HepG2 (cell line): ENCODE data around the gene AREL1. TPM values are rescaled to one million over a fixed set of nuclear protein-coding genes. Genes with fewer than 3 reads are reported as not detected.

ENCODE experiments used
- ATAC-seq: fragments of 200-7000 bp; cut with Tn5 transposase; 3 replicates; pipeline ENCODE4 v1.9.1; 2020; ENCODE audit warnings: mild to moderate bottlenecking, moderate library complexity
- BruUV-seq: library from RNA; stranded (reverse); fragments of 400-500 nt; replicated peaks from 2 replicates; lab custom pipeline; 2021; lab: Mats Ljungman, UMichigan
- CTCF ChIA-PET: fragments of 300-600 bp; formaldehyde crosslinking; extraction: SDS; loops from one replicate; lab custom pipeline; 2021; ENCODE audit warnings: low total read pairs, inconsistent platforms, low intra/inter-chr PET ratio; lab: Yijun Ruan, JAX
- POLR2A ChIA-PET: fragments of 350-600 bp; sonication (Branson Sonifier 250); formaldehyde crosslinking; loops from one replicate; lab custom pipeline; 2020; ENCODE audit warnings: antibody characterized with exemption, inconsistent platforms; lab: Yijun Ruan, JAX
- DNase-seq: peaks from one replicate; pipeline ENCODE4 v3.0.0-alpha.2; 2015; ENCODE audit warnings: low spot score
- FAIRE-seq: peaks from 3 replicates; lab custom pipeline; 2011; peaks lifted over from hg19 to GRCh38; lab: Jason Lieb, UNC
- H2AFZ ChIP-seq: one replicate; pipeline ENCODE4 v1.6.1; 2011; ENCODE audit warnings: low read length, inconsistent platforms
- H3K27ac ChIP-seq: fragments of 300-600 bp; 3 replicates; pipeline ENCODE4 v1.8.0; 2011; ENCODE audit warnings: mixed run types, mild to moderate bottlenecking, mixed read lengths, low read length, inconsistent platforms; ENCODE audit not compliant: insufficient read depth; ENCODE audit errors: extremely low read length
- H3K27me3 ChIP-seq, 2 experiments: fragments of 200-600 bp in 1 of 2; 2 replicates in 1 of 2; 3 replicates in 1 of 2; pipeline versions ENCODE4 v1.6.0 to v1.8.0; 2011; ENCODE audit warnings: low read length in 2 of 2, mild to moderate bottlenecking in 2 of 2, moderate library complexity in 2 of 2, inconsistent platforms in 1 of 2; ENCODE audit not compliant: insufficient read depth in 2 of 2, control insufficient read depth in 1 of 2
- H3K36me3 ChIP-seq, 2 experiments: fragments of 200-600 bp in 1 of 2; replicated peaks in 1 of 2; 2 replicates in 1 of 2; 3 replicates in 1 of 2; pipeline versions ENCODE4 v1.5.1 to v1.8.0; 2011; ENCODE audit warnings: low read length in 2 of 2, inconsistent platforms in 1 of 2; ENCODE audit not compliant: insufficient read depth in 2 of 2, control insufficient read depth in 1 of 2
- H3K4me1 ChIP-seq: 2 replicates; pipeline ENCODE4 v1.5.1; 2012; ENCODE audit warnings: low read length, inconsistent platforms; ENCODE audit not compliant: insufficient read depth
- H3K4me2 ChIP-seq: 2 replicates; pipeline ENCODE4 v1.6.0; 2011; ENCODE audit warnings: low read depth, low read length, inconsistent platforms
- H3K4me3 ChIP-seq, 3 experiments: fragments of 200-600 bp in 1 of 3; sonication (generic), shearing (Covaris generic) in 1 of 3; replicated peaks in 1 of 3; 2 replicates each; pipeline ENCODE4 v1.5.1; 2011 to 2016; ENCODE audit warnings: low read length in 3 of 3, inconsistent platforms in 2 of 3, low read depth in 2 of 3, mild to moderate bottlenecking in 2 of 3, control low read depth in 1 of 3, mixed read lengths in 1 of 3; ENCODE audit not compliant: insufficient read depth in 1 of 3
- H3K79me2 ChIP-seq: one replicate; pipeline ENCODE4 v1.6.1; 2011; ENCODE audit warnings: low read length, inconsistent platforms; ENCODE audit not compliant: insufficient read depth
- H3K9ac ChIP-seq: 2 replicates; pipeline ENCODE4 v1.6.0; 2011; ENCODE audit warnings: mild to moderate bottlenecking, low read depth, low read length, inconsistent platforms; ENCODE audit not compliant: insufficient read depth
- H3K9me3 ChIP-seq: 2 replicates; pipeline ENCODE4 v1.5.1; 2012; ENCODE audit warnings: mild to moderate bottlenecking, low read length
- H4K20me1 ChIP-seq: 2 replicates; pipeline ENCODE4 v1.6.0; 2011; ENCODE audit warnings: inconsistent platforms, mild to moderate bottlenecking, low read length, moderate library complexity; ENCODE audit not compliant: insufficient read depth
- CTCF ChIP-seq: sonication (generic); formaldehyde crosslinking; IDR thresholded peaks from 2 replicates; pipeline ENCODE4 v1.5.0; 2020; ENCODE audit warnings: mild to moderate bottlenecking, missing genetic modification reagents, moderate library complexity
- HOXA7 ChIP-seq: sonication (generic); formaldehyde crosslinking; IDR thresholded peaks from 2 replicates; pipeline ENCODE4 v1.8.1; 2022; ENCODE audit warnings: mild to moderate bottlenecking, missing genetic modification reagents, moderate library complexity
- KLF9 ChIP-seq: IDR thresholded peaks from 2 replicates; pipeline ENCODE4 v1.6.1; 2016; ENCODE audit warnings: low read depth
- ONECUT2 ChIP-seq: sonication (generic); formaldehyde crosslinking; IDR thresholded peaks from 2 replicates; pipeline ENCODE4 v1.4.0; 2020; ENCODE audit warnings: missing genetic modification reagents
- SP2 ChIP-seq: sonication (generic); formaldehyde crosslinking; IDR thresholded peaks from 2 replicates; pipeline ENCODE4 v1.5.1; 2020; ENCODE audit warnings: mild to moderate bottlenecking, missing genetic modification reagents
- TIGD3 ChIP-seq: sonication (generic); formaldehyde crosslinking; IDR thresholded peaks from 2 replicates; pipeline ENCODE4 v1.5.1; 2020; ENCODE audit warnings: mild to moderate bottlenecking, missing genetic modification reagents, borderline replicate concordance
- XBP1 ChIP-seq: sonication (generic); formaldehyde crosslinking; IDR thresholded peaks from 2 replicates; pipeline ENCODE4 v1.5.0; 2020; ENCODE audit warnings: missing genetic modification reagents
- ZNF501 ChIP-seq: sonication (generic); formaldehyde crosslinking; IDR thresholded peaks from 2 replicates; pipeline ENCODE4 v1.5.1; 2020; ENCODE audit warnings: mild to moderate bottlenecking, moderate library complexity, missing genetic modification reagents
- ZNF569 ChIP-seq: sonication (generic); formaldehyde crosslinking; IDR thresholded peaks from 2 replicates; pipeline ENCODE4 v1.5.0; 2020; ENCODE audit warnings: mild to moderate bottlenecking, missing genetic modification reagents, moderate library complexity, borderline replicate concordance
- WGBS: methylation state at CpG from one replicate; pipeline ENCODE4 v1.1.6; 2017; ENCODE audit warnings: low lambda C conversion rate; 5-methylcytosine and 5-hydroxymethylcytosine counted together
- in situ Hi-C: cut with HindIII; loops from 2 replicates; pipeline ENCODE4 v1.10.0; 2017; ENCODE audit warnings: low pct_unique_long_range_greater_than_20kb; ENCODE audit not compliant: extremely low pct_ligation_motif_present
- intact Hi-C: fragments of 100-400 bp; cut with micrococcal nuclease; formaldehyde crosslinking; loops from one replicate; pipeline ENCODE4 v1.10.0; 2022; ENCODE audit not compliant: unreplicated experiment
- polyA plus RNA-seq, 8 experiments: library from polyadenylated mRNA; depleted of rRNA in 3 of 8; stranded (reverse) in 7 of 8; unstranded in 1 of 8; fragments of >200 nt; fragmentation: Illumina TruSeq in 4 of 8; extraction: Trizol in 4 of 8; gene quantifications; 2 replicates each; pipeline versions ENCODE4 v1.2.1 to v1.2.3, GENCODE V29; 2011 to 2016; ENCODE audit warnings: low read depth in 4 of 8, missing spikeins in 1 of 8, mixed read lengths in 1 of 8; ENCODE audit not compliant: insufficient read depth in 1 of 8
- total RNA-seq, 5 experiments: library from RNA; depleted of rRNA; stranded (reverse); fragments of >200 nt; fragmentation: Illumina TruSeq; extraction: Trizol; gene quantifications; 2 replicates each; pipeline ENCODE4 v1.2.3, GENCODE V29; 2016; ENCODE audit warnings: low read depth in 1 of 5

Gene AREL1
- total and polyA plus RNA-seq, 2 of the 13 experiments (the other 11 are each of a cell fraction or from before 2014, with no cell fraction given) = 21.3 to 25.4 TPM

GRCh38 chr14:74634964-74635363 lies 77.9 kb downstream of the AREL1 start:
- intact Hi-C loops = no loop called here
- BruUV-seq = no TSS peak
- DNase-seq (no peak), ATAC-seq (no peak), FAIRE-seq (no peak)
- Histone ChIP-seq H3K79me2 (no peaks in the 10 kb centered on the region), H3K9ac (no peak overlapping the region), H3K4me2 (no peak overlapping the region), H3K4me1 (peaks cover 62% of the 10 kb centered on the region), H2AFZ (no peak overlapping the region), H3K27ac (no peak overlapping the region), H4K20me1 (no peaks in the 10 kb centered on the region), H3K4me3 (no peak overlapping the region), H3K9me3 (no peaks in the 10 kb centered on the region), H3K27me3 (no peaks in the 10 kb centered on the region; a peak in 1 of 5 replicates), H3K36me3 (no peaks in the 10 kb centered on the region)
- WGBS = 67% methylated on average over 1 of the region's 2 CpGs
- TF ChIP-seq SP2 (CRISPR knock-in tag) (no peak), TIGD3 (CRISPR knock-in tag) (no peak), XBP1 (no peak), HOXA7 (CRISPR knock-in tag) (no peak), ONECUT2 (CRISPR knock-in tag) (no peak), CTCF (no peak), ZNF501 (no peak), ZNF569 (CRISPR knock-in tag) (no peak), KLF9 (no peak)
- CTCF ChIA-PET = no interaction called here
- in situ Hi-C loops = no loop called here
- POLR2A ChIA-PET = interaction anchor here (1.1 kb wide), 1 partner anchor 16 kb away, joined by 5 read pairs; no protein-coding TSS in a partner anchor
